Measurements from ENCODE around the gene CYP4F12. TPM values are rescaled to one million over a fixed set of nuclear protein-coding genes. Genes with fewer than 3 reads are reported as not detected.

CYP4F12 gene
- total RNA-seq, 1 experiment from 2014 or later = not detected

DNA sequence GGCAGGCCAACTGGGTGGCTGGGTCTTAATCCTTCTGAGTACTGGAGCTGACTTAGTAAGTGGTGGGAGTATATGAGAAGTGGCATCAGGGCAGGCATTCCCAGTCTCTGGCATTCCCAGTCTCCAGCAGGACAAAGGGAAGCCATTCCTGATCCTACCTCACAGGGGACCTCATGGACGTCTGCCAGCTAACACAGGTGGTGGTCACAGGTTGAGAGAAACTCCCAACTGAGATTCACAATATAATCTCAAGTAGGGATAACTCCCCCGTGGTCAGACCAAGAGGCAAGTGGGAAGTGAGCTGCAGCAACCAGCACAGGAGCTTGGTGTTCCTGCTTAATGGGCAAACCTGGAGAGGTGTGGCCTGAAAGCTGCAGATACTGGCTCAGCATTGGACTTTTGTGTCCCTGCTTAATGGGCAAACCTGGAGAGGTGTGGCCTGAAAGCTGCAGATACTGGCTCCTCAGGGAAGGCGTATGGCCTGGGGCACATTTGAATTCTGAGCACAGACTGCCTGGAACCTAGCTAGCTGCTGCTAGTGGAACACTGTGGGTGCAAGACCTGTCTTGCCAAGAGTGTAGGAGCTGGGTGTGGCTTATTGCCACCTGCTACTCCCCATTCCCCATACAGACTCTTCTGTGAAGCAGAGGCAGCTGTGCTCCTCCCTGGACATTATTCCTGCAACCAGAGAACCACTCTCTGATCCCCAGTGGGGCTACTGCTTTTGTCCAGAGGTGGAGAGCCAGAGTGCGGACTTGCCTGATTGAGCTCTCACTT lies 29.1 kb downstream of the CYP4F12 start:
- no peaks in the 10 kb centered on the region for H4K20me1 ChIP-seq (ENCODE audit: low read length)
- H3K9me3 ChIP-seq (ENCODE audit: low read length) = no peaks in the 10 kb centered on the region
- DNase-seq (no peak), ATAC-seq (no peak)
- H2AFZ ChIP-seq (ENCODE audit: low read length) = no peak overlapping the region
- CTCF ChIA-PET = no interaction called here
- no peaks in the 10 kb centered on the region for H3K9me2 ChIP-seq (replicated peaks; ENCODE audit: low read length)
- no peak overlapping the region for H3K27ac ChIP-seq (ENCODE audit: low read length)
- no peaks in the 10 kb centered on the region for H3K36me3 ChIP-seq (ENCODE audit: low read depth, low read length)
- no TSS peak for BruUV-seq (replicated peaks)
- intact Hi-C loops (cut with micrococcal nuclease) = no loop called here
- no peaks in the 10 kb centered on the region for H3K4me1 ChIP-seq (ENCODE audit: insufficient read depth, low read length)
- no peaks in the 10 kb centered on the region for H3K79me2 ChIP-seq (ENCODE audit: low read length)
- no peak for TF ChIP-seq EZH2phosphoT487 (IDR thresholded peaks at IDR 0.05; ENCODE audit: borderline replicate concordance, low read length)
- no peak for TF ChIP-seq EZH2 (IDR thresholded peaks at IDR 0.05; ENCODE audit: low read length, unreplicated experiment)
- TF ChIP-seq, protein P1, sequence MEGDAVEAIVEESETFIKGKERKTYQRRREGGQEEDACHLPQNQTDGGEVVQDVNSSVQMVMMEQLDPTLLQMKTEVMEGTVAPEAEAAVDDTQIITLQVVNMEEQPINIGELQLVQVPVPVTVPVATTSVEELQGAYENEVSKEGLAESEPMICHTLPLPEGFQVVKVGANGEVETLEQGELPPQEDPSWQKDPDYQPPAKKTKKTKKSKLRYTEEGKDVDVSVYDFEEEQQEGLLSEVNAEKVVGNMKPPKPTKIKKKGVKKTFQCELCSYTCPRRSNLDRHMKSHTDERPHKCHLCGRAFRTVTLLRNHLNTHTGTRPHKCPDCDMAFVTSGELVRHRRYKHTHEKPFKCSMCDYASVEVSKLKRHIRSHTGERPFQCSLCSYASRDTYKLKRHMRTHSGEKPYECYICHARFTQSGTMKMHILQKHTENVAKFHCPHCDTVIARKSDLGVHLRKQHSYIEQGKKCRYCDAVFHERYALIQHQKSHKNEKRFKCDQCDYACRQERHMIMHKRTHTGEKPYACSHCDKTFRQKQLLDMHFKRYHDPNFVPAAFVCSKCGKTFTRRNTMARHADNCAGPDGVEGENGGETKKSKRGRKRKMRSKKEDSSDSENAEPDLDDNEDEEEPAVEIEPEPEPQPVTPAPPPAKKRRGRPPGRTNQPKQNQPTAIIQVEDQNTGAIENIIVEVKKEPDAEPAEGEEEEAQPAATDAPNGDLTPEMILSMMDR (conservative IDR thresholded peaks at IDR 0.05; ENCODE audit: low read depth, low read length) = no peak
- no peaks in the 10 kb centered on the region for H3F3A ChIP-seq (ENCODE audit: low read length, unreplicated experiment)
- no peak overlapping the region for H3K4me2 ChIP-seq (ENCODE audit: low read length)
- peaks cover 33% of the 10 kb centered on the region for H3K27me3 ChIP-seq (ENCODE audit: low read length)
- no peak overlapping the region for H3K4me3 ChIP-seq (ENCODE audit: low read length)
- no peak overlapping the region for H3K9ac ChIP-seq (ENCODE audit: low read length)
- POLR2A ChIA-PET (ENCODE audit: unreplicated experiment) = no interaction called here

- no peak overlapping the region for H3K9ac ChIP-seq (ENCODE audit: low read length)
- no peak overlapping the region for H3K4me2 ChIP-seq (ENCODE audit: low read length)
- no TSS peak for BruUV-seq (replicated peaks)
- H3K36me3 ChIP-seq (ENCODE audit: low read depth, low read length) = no peaks in the 10 kb centered on the region
- H3K9me2 ChIP-seq (replicated peaks; ENCODE audit: low read length) = no peaks in the 10 kb centered on the region
- intact Hi-C loops (cut with micrococcal nuclease) = no loop called here
- no peaks in the 10 kb centered on the region for H3F3A ChIP-seq (ENCODE audit: low read length, unreplicated experiment)
- H3K27me3 ChIP-seq (ENCODE audit: low read length) = peaks cover 27% of the 10 kb centered on the region
- DNase-seq (peak; percentile 42), ATAC-seq (no peak)
- ChIA-PET CTCF (no interaction called here), POLR2A (ENCODE audit: unreplicated experiment) (no interaction called here)
- H3K4me3 ChIP-seq (ENCODE audit: low read length) = no peak overlapping the region
- no peaks in the 10 kb centered on the region for H3K79me2 ChIP-seq (ENCODE audit: low read length)
- TF ChIP-seq EZH2phosphoT487 (IDR thresholded peaks at IDR 0.05; ENCODE audit: borderline replicate concordance, low read length) = no peak
- H3K4me1 ChIP-seq (ENCODE audit: insufficient read depth, low read length) = no peaks in the 10 kb centered on the region
- no peak overlapping the region for H2AFZ ChIP-seq (ENCODE audit: low read length)
- no peaks in the 10 kb centered on the region for H4K20me1 ChIP-seq (ENCODE audit: low read length)
- no peak overlapping the region for H3K27ac ChIP-seq (ENCODE audit: low read length)
- H3K9me3 ChIP-seq (ENCODE audit: low read length) = no peaks in the 10 kb centered on the region
These were observed 29.6 kb downstream of the CYP4F12 start for GRCh38 chr19:15702534-15702930.

DNA sequence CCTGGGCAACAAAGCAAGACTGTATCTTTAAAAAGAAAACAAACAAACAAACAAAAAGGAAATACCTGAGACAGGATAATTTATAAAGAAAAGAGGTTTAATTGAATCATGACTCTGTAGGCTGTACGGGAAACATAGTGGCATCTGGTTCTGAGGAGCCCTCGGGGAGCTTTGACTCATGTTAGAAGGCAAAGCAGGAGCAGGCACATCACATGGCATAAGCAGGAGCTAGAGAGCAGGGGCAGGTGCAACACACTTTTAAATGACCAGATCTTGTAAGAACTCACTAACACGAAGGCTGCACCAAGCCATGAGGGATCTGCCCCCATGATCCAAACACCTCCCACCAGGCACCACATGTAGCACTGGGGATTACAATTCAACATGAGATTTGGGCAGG lies 41.8 kb downstream of the CYP4F12 start:
- POLR2A ChIA-PET (ENCODE audit: unreplicated experiment) = no interaction called here
- no TSS peak for BruUV-seq (replicated peaks)
- CTCF ChIA-PET = no interaction called here

More for the DNA sequence above, 41.8 kb downstream of the CYP4F12 start:
- H3K4me1 ChIP-seq (ENCODE audit: insufficient read depth, low read length) = no peaks in the 10 kb centered on the region
- no peaks in the 10 kb centered on the region for H3F3A ChIP-seq (ENCODE audit: low read length, unreplicated experiment)
- DNase-seq = no peak
- H3K9ac ChIP-seq (ENCODE audit: low read length) = no peak overlapping the region
- H3K79me2 ChIP-seq (ENCODE audit: low read length) = no peaks in the 10 kb centered on the region
- H3K4me3 ChIP-seq (ENCODE audit: low read length) = no peak overlapping the region
- H3K27me3 ChIP-seq (ENCODE audit: low read length) = peaks cover 16% of the 10 kb centered on the region
- no peak overlapping the region for H2AFZ ChIP-seq (ENCODE audit: low read length)
- no peak overlapping the region for H3K27ac ChIP-seq (ENCODE audit: low read length)
- TF ChIP-seq, protein P1 (conservative IDR thresholded peaks at IDR 0.05; ENCODE audit: low read depth, low read length) = no peak
- TF ChIP-seq EZH2 (IDR thresholded peaks at IDR 0.05; ENCODE audit: low read length, unreplicated experiment) = no peak
- no peak for ATAC-seq
- no peaks in the 10 kb centered on the region for H3K9me2 ChIP-seq (replicated peaks; ENCODE audit: low read length)
- H3K36me3 ChIP-seq (ENCODE audit: low read depth, low read length) = no peaks in the 10 kb centered on the region
- no peak overlapping the region for H3K4me2 ChIP-seq (ENCODE audit: low read length)
- no peaks in the 10 kb centered on the region for H3K9me3 ChIP-seq (ENCODE audit: low read length)
- H4K20me1 ChIP-seq (ENCODE audit: low read length) = no peaks in the 10 kb centered on the region
- intact Hi-C loops (cut with micrococcal nuclease) = no loop called here
